ENCODE measurements around the gene JMJD8.

DNA sequence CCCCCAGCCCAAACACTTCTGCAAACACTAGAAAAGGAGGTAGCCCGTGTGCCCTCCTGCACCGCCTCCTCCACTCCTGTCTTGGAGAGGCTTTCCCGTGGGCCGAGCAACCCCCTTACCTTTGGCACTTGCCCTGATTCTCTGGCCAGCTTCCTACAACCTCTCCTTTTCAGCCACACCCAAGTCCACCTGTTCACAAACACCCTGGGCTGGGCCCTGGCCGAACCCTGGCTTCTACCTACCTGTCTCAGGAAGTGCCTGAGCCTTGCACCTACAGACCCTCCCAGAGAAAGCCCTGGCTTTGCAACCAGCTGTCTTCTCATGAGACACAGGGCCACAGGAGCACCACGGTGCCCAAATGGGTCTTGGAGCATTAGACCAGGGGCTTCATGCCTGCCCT, 34.8 kb upstream of the JMJD8 start:
- TF ChIP-seq, protein P1, sequence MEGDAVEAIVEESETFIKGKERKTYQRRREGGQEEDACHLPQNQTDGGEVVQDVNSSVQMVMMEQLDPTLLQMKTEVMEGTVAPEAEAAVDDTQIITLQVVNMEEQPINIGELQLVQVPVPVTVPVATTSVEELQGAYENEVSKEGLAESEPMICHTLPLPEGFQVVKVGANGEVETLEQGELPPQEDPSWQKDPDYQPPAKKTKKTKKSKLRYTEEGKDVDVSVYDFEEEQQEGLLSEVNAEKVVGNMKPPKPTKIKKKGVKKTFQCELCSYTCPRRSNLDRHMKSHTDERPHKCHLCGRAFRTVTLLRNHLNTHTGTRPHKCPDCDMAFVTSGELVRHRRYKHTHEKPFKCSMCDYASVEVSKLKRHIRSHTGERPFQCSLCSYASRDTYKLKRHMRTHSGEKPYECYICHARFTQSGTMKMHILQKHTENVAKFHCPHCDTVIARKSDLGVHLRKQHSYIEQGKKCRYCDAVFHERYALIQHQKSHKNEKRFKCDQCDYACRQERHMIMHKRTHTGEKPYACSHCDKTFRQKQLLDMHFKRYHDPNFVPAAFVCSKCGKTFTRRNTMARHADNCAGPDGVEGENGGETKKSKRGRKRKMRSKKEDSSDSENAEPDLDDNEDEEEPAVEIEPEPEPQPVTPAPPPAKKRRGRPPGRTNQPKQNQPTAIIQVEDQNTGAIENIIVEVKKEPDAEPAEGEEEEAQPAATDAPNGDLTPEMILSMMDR (conservative IDR thresholded peaks at IDR 0.05 in 1 of 2, IDR thresholded peaks at IDR 0.05 in 1 of 2; ENCODE audit: low read depth in 1 of 2, low read length in 2 of 2): no peak
- no peak for TF ChIP-seq EZH2 (IDR thresholded peaks at IDR 0.05; ENCODE audit: low read length, missing control alignments)
